Rectal smooth muscle tissue (tissue), 1 donor: Measurements from ENCODE around the gene PADI2.

Experiments used
- H3K27ac ChIP-seq: one replicate; pipeline ENCODE4 v1.7.0; 2013; ENCODE audit warnings: low read depth, low read length, inconsistent platforms
- H3K27me3 ChIP-seq: one replicate; pipeline ENCODE4 v1.7.0; 2013; ENCODE audit warnings: low read length; ENCODE audit not compliant: control insufficient read depth, insufficient read depth
- H3K36me3 ChIP-seq: one replicate; pipeline ENCODE4 v1.7.0; 2013; ENCODE audit warnings: low read length; ENCODE audit not compliant: control insufficient read depth, insufficient read depth
- H3K4me1 ChIP-seq: one replicate; pipeline ENCODE4 v1.7.0; 2013; ENCODE audit warnings: low read length; ENCODE audit not compliant: control insufficient read depth, insufficient read depth
- H3K4me3 ChIP-seq: one replicate; pipeline ENCODE4 v1.7.0; 2013; ENCODE audit warnings: low read length
- H3K9ac ChIP-seq: one replicate; pipeline ENCODE4 v1.7.0; 2013; ENCODE audit warnings: low read length

The PADI2 gene

GRCh38 chr1:17089506-17089905, 29.7 kb downstream of the PADI2 start:
- peaks cover 4% of the 10 kb centered on the region for H3K36me3 ChIP-seq
- no peak overlapping the region for H3K4me3 ChIP-seq
- H3K4me1 ChIP-seq, result no peaks in the 10 kb centered on the region
- no peak overlapping the region for H3K27ac ChIP-seq
- no peaks in the 10 kb centered on the region for H3K27me3 ChIP-seq
- H3K9ac ChIP-seq, result no peak overlapping the region

GRCh38 chr1:17086751-17087150, 32.5 kb downstream of the PADI2 start:
- H3K36me3 ChIP-seq, result peaks cover 4% of the 10 kb centered on the region
- no peak overlapping the region for H3K27ac ChIP-seq
- no peaks in the 10 kb centered on the region for H3K27me3 ChIP-seq
- H3K9ac ChIP-seq, result no peak overlapping the region
- no peak overlapping the region for H3K4me3 ChIP-seq
- no peaks in the 10 kb centered on the region for H3K4me1 ChIP-seq

- Histone ChIP-seq H3K4me1 (no peaks in the 10 kb centered on the region), H3K4me3 (no peak overlapping the region), H3K27me3 (no peaks in the 10 kb centered on the region), H3K9ac (no peak overlapping the region), H3K36me3 (peaks cover 6% of the 10 kb centered on the region), H3K27ac (no peak overlapping the region)
Observed at GRCh38 chr1:17084787-17085186, 34.5 kb downstream of the PADI2 start.

GRCh38 chr1:17082761-17083160, 36.5 kb downstream of the PADI2 start:
- Histone ChIP-seq H3K27me3 (no peaks in the 10 kb centered on the region), H3K4me1 (no peaks in the 10 kb centered on the region), H3K9ac (no peak overlapping the region), H3K4me3 (no peak overlapping the region), H3K27ac (no peak overlapping the region), H3K36me3 (peaks cover 3% of the 10 kb centered on the region)

- Histone ChIP-seq H3K36me3 (peaks cover 3% of the 10 kb centered on the region), H3K27ac (no peak overlapping the region), H3K27me3 (no peaks in the 10 kb centered on the region), H3K9ac (no peak overlapping the region), H3K4me1 (no peaks in the 10 kb centered on the region), H3K4me3 (no peak overlapping the region)
Observed at GRCh38 chr1:17081439-17081838, 37.8 kb downstream of the PADI2 start.

GRCh38 chr1:17080880-17081279, 38.4 kb downstream of the PADI2 start:
- Histone ChIP-seq H3K4me3 (no peak overlapping the region), H3K27me3 (no peaks in the 10 kb centered on the region), H3K36me3 (peaks cover 3% of the 10 kb centered on the region), H3K9ac (no peak overlapping the region), H3K4me1 (no peaks in the 10 kb centered on the region), H3K27ac (no peak overlapping the region)

- no peak overlapping the region for H3K27ac ChIP-seq
- H3K27me3 ChIP-seq, result no peaks in the 10 kb centered on the region
- no peak overlapping the region for H3K9ac ChIP-seq
- H3K36me3 ChIP-seq, result peaks cover 3% of the 10 kb centered on the region
- H3K4me1 ChIP-seq, result no peaks in the 10 kb centered on the region
- H3K4me3 ChIP-seq, result no peak overlapping the region
Observed at GRCh38 chr1:17080085-17080759, 39.0 kb downstream of the PADI2 start.

GRCh38 chr1:17078991-17079868, 40.0 kb downstream of the PADI2 start:
- H3K27ac ChIP-seq, result no peak overlapping the region
- no peak overlapping the region for H3K9ac ChIP-seq
- H3K36me3 ChIP-seq, result peaks cover 3% of the 10 kb centered on the region
- H3K4me1 ChIP-seq, result no peaks in the 10 kb centered on the region
- no peak overlapping the region for H3K4me3 ChIP-seq
- H3K27me3 ChIP-seq, result no peaks in the 10 kb centered on the region

- Histone ChIP-seq H3K4me3 (no peak overlapping the region), H3K27me3 (no peaks in the 10 kb centered on the region), H3K36me3 (peaks cover 3% of the 10 kb centered on the region), H3K27ac (no peak overlapping the region), H3K9ac (no peak overlapping the region), H3K4me1 (no peaks in the 10 kb centered on the region)
Observed at GRCh38 chr1:17075470-17076255, 43.6 kb downstream of the PADI2 start.

GRCh38 chr1:17071794-17072193, 47.5 kb downstream of the PADI2 start:
- no peaks in the 10 kb centered on the region for H3K4me1 ChIP-seq
- H3K4me3 ChIP-seq, result no peak overlapping the region
- no peaks in the 10 kb centered on the region for H3K27me3 ChIP-seq
- H3K9ac ChIP-seq, result no peak overlapping the region
- H3K36me3 ChIP-seq, result peaks cover 3% of the 10 kb centered on the region
- no peak overlapping the region for H3K27ac ChIP-seq

GRCh38 chr1:17070163-17070525, 49.1 kb downstream of the PADI2 start:
- peaks cover 3% of the 10 kb centered on the region for H3K36me3 ChIP-seq
- H3K4me1 ChIP-seq, result no peaks in the 10 kb centered on the region
- no peak overlapping the region for H3K4me3 ChIP-seq
- H3K27ac ChIP-seq, result no peak overlapping the region
- H3K27me3 ChIP-seq, result no peaks in the 10 kb centered on the region
- no peak overlapping the region for H3K9ac ChIP-seq

GRCh38 chr1:17069452-17070162, 49.6 kb downstream of the PADI2 start:
- Histone ChIP-seq H3K27ac (no peak overlapping the region), H3K27me3 (no peaks in the 10 kb centered on the region), H3K4me3 (no peak overlapping the region), H3K9ac (no peak overlapping the region), H3K36me3 (peaks cover 3% of the 10 kb centered on the region), H3K4me1 (no peaks in the 10 kb centered on the region)
